Measurements from ENCODE around the gene ATG9B. TPM values are rescaled to one million over a fixed set of nuclear protein-coding genes. Genes with fewer than 3 reads are reported as not detected.

Gene ATG9B
- total RNA-seq, 2 experiments from 2014 or later = 3.5 to 4.6 TPM

- H3K4me1 Mint-ChIP-seq (ENCODE audit: low read depth) = peaks cover 14% of the 10 kb centered on the region
- ChIA-PET CTCF (interaction anchor here (1.5 kb wide), 1 partner anchor 12 kb away, joined by 4 read pairs; no protein-coding TSS in a partner anchor), POLR2A (no interaction called here)
- intact Hi-C loops (cut with micrococcal nuclease) = no loop called here
- no peaks in the 10 kb centered on the region for H3K9me3 Mint-ChIP-seq
- DNase-seq = no peak
- no peak overlapping the region for H3K27ac Mint-ChIP-seq
- no peak overlapping the region for H3K4me3 Mint-ChIP-seq
- H3K27me3 Mint-ChIP-seq = peaks cover 11% of the 10 kb centered on the region
- H3K36me3 Mint-ChIP-seq = no peaks in the 10 kb centered on the region
Observed at GRCh38 chr7:150972023-150972468, 52.2 kb downstream of the ATG9B start.

DNA sequence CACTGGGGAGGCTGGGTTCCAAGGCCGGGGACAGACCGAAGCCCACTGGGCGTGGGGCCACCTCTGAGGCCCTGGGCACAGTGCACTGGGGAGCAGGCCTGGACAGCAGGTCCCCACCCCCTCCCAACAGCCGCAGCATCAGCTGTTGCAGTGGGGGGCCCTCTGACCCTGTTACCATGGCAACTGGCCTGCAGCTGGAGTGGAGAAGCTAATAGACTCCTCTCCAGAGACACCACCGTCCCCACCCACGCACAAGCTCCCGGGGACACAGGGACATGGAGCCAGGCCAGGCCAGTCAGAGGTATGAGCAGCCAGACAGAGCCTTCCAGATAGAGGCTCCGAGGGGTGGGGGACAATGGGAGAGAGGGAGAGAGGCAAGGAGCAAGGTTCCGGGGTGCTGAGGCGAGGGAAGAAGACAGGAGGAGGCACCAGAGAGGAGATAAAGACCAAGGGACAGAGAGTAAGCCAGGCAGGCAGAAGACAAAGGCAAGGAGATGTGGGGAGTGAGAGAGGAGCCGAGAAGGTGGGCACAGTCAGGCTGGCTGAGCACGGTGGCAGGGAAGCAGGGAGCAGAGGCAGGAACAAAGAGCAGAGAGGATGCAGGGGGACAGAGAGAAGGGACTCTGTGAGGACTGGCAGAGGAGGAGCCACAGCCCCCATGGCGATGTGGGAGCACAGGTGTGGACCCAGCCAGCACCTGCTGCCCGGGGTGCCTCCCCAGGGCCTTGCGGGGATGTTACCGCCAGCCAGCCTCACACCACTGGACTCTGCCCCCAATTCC, 52.9 kb downstream of the ATG9B start:
- Mint-ChIP-seq H3K4me3 (no peak overlapping the region), H3K36me3 (no peaks in the 10 kb centered on the region), H3K9me3 (no peaks in the 10 kb centered on the region), H3K27ac (no peak overlapping the region), H3K27me3 (peaks cover 7% of the 10 kb centered on the region), H3K4me1 (ENCODE audit: low read depth) (peaks cover 9% of the 10 kb centered on the region)
- CTCF ChIA-PET = interaction anchor here (0.7 to 1.3 kb wide), 2 partner anchors 47 to 73 kb away, joined by 3 to 7 read pairs; no protein-coding TSS in a partner anchor
- intact Hi-C loops (cut with micrococcal nuclease) = no loop called here
- DNase-seq = no peak
- POLR2A ChIA-PET = no interaction called here

- no peak for DNase-seq
- POLR2A ChIA-PET = no interaction called here
- intact Hi-C loops (cut with micrococcal nuclease) = no loop called here
- CTCF ChIA-PET = interaction anchor here (1.3 to 10.7 kb wide), 2 partner anchors 14 to 72 kb away, joined by 7 to 108 read pairs; no protein-coding TSS in a partner anchor
- Mint-ChIP-seq H3K27ac (no peak overlapping the region), H3K27me3 (peaks cover 2% of the 10 kb centered on the region), H3K4me3 (no peak overlapping the region), H3K4me1 (ENCODE audit: low read depth) (peaks cover 8% of the 10 kb centered on the region), H3K9me3 (no peaks in the 10 kb centered on the region), H3K36me3 (no peaks in the 10 kb centered on the region)
Observed at GRCh38 chr7:150970424-150970823, 53.9 kb downstream of the ATG9B start.

DNA sequence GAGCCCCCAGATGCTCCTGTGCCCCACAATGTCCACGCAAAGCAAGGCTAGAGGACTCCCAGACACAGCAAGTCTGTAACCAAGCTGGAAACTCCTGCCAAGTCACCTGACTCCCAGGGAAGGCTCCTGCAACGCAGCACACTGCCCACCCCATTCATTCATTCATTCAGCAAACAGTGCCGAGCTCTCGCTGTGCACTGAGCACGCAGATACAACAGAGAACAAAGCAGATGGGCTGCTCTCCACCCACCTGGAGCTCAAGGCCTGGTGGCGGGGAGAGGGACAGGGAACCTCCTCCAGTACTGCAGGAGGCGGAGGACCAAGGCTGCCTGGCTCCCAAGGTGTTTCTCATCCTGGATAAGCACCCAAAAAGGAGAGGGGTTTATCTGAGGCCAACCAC, 54.8 kb downstream of the ATG9B start:
- Mint-ChIP-seq H3K9me3 (no peaks in the 10 kb centered on the region), H3K4me1 (ENCODE audit: low read depth) (peaks cover 5% of the 10 kb centered on the region), H3K27ac (no peak overlapping the region), H3K27me3 (no peaks in the 10 kb centered on the region), H3K36me3 (no peaks in the 10 kb centered on the region), H3K4me3 (no peak overlapping the region)
- intact Hi-C loops (cut with micrococcal nuclease) = no loop called here
- CTCF ChIA-PET = interaction anchor here (1.7 to 10.7 kb wide), 2 partner anchors 15 to 49 kb away, joined by 6 to 108 read pairs; no protein-coding TSS in a partner anchor
- POLR2A ChIA-PET = no interaction called here
- no peak for DNase-seq

GRCh38 chr7:150968734-150969372, 55.4 kb downstream of the ATG9B start:
- Mint-ChIP-seq H3K4me3 (no peak overlapping the region), H3K9me3 (no peaks in the 10 kb centered on the region), H3K27me3 (no peaks in the 10 kb centered on the region), H3K27ac (no peak overlapping the region), H3K4me1 (ENCODE audit: low read depth) (peaks cover 2% of the 10 kb centered on the region), H3K36me3 (no peaks in the 10 kb centered on the region)
- no peak for DNase-seq
- ChIA-PET CTCF (interaction anchor here (1.7 to 10.7 kb wide), 2 partner anchors 16 to 50 kb away, joined by 6 to 108 read pairs; no protein-coding TSS in a partner anchor), POLR2A (no interaction called here)
- intact Hi-C loops (cut with micrococcal nuclease) = no loop called here

DNA sequence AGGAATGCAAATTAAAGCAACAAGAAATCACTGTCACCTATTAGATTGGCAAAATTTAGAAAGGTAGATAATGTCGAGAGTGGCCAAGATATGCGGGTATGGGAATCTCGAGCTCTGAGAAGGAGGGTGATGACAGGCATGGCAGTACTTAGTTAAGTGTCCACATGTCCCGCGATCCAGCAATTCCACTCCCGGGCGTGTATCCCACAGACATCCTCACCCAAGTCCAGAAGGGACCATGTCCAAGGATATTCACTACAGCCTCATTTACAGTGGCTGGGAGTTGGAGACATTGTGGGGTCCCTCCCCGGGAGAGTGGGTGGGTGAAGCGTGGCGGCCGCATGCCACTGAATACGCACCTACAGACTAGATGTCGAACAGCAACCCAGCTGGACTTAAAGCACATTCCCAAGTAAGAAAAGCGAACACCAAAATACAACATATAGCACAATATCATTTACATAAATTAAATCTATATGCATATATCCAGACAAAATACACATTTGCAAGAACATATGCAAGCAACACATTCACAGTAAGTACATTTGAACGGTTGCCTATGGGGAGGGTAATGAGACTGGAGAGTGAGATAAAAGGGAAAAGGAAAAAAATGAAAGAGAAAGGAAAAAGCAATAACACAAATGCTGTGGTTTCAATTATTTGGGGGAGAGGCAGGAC, 56.1 kb downstream of the ATG9B start:
- Mint-ChIP-seq H3K27me3 (no peaks in the 10 kb centered on the region), H3K36me3 (no peaks in the 10 kb centered on the region), H3K27ac (no peak overlapping the region), H3K4me3 (no peak overlapping the region), H3K9me3 (no peaks in the 10 kb centered on the region), H3K4me1 (ENCODE audit: low read depth) (peaks cover 2% of the 10 kb centered on the region)
- ChIA-PET CTCF (interaction anchor here (1.3 to 10.7 kb wide), 3 partner anchors 17 to 156 kb away, joined by 4 to 108 read pairs (median 6); no protein-coding TSS in a partner anchor), POLR2A (no interaction called here)
- no peak for DNase-seq
- intact Hi-C loops (cut with micrococcal nuclease) = no loop called here

- DNase-seq = no peak
- Mint-ChIP-seq H3K27ac (no peak overlapping the region), H3K36me3 (no peaks in the 10 kb centered on the region), H3K4me3 (no peak overlapping the region), H3K27me3 (no peaks in the 10 kb centered on the region), H3K4me1 (ENCODE audit: low read depth) (peaks cover 2% of the 10 kb centered on the region), H3K9me3 (no peaks in the 10 kb centered on the region)
- intact Hi-C loops (cut with micrococcal nuclease) = no loop called here
- ChIA-PET CTCF (interaction anchor here (1.3 to 10.7 kb wide), 2 partner anchors 18 to 157 kb away, joined by 4 to 108 read pairs; no protein-coding TSS in a partner anchor), POLR2A (no interaction called here)
Observed at GRCh38 chr7:150967349-150967748, 56.9 kb downstream of the ATG9B start.

GRCh38 chr7:150966002-150966401, 58.3 kb downstream of the ATG9B start:
- no peaks in the 10 kb centered on the region for H3K36me3 Mint-ChIP-seq
- intact Hi-C loops (cut with micrococcal nuclease) = no loop called here
- ChIA-PET CTCF (interaction anchor here (1.2 to 10.7 kb wide), 4 partner anchors 9 to 45 kb away, joined by 3 to 108 read pairs (median 4); no protein-coding TSS in a partner anchor), POLR2A (no interaction called here)
- H3K4me1 Mint-ChIP-seq (ENCODE audit: low read depth) = peaks cover 2% of the 10 kb centered on the region
- peaks cover under 1% of the 10 kb centered on the region for H3K27me3 Mint-ChIP-seq
- no peak overlapping the region for H3K27ac Mint-ChIP-seq
- no peak overlapping the region for H3K4me3 Mint-ChIP-seq
- H3K9me3 Mint-ChIP-seq = no peaks in the 10 kb centered on the region
- no peak for DNase-seq

DNA sequence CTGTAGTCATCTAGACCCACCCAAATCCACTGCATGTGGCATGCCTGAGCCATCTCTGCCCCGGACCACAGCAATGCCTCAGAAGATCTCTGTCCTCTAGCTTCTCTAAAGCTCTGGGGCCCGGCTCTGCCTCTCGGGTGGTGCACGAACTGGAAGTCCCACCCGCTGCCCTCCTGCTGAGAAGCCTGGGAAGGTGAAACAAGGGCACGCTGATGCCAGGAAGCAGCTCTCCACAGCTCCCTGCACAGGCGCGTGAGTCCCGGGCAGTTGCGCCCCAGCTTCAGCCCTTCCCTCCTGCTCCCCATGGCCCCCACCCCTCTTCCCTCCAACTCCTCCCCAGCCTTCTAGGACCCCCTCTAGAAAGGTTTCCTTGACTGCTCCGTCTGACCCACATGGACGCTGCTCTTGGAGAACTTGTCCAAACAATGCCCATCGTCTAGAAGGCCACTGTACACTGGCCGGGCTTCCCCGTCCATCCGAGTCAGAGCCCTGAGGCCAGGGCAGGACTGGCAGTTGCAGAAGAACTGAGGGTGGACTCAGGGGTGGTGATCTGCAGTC, 58.9 kb downstream of the ATG9B start:
- Mint-ChIP-seq H3K27ac (no peak overlapping the region), H3K9me3 (no peaks in the 10 kb centered on the region), H3K27me3 (peaks cover 5% of the 10 kb centered on the region), H3K4me1 (ENCODE audit: low read depth) (peaks cover 2% of the 10 kb centered on the region), H3K36me3 (no peaks in the 10 kb centered on the region), H3K4me3 (no peak overlapping the region)
- DNase-seq = no peak
- ChIA-PET CTCF (interaction anchor here (1.2 to 10.7 kb wide), 4 partner anchors 10 to 45 kb away, joined by 3 to 108 read pairs (median 4); no protein-coding TSS in a partner anchor), POLR2A (no interaction called here)
- intact Hi-C loops (cut with micrococcal nuclease) = no loop called here

All from activated CD4-positive, alpha-beta memory T cell treated with anti-CD3 and anti-CD28 coated beads for 36 hours (primary cell).